SU-DHL-6 (cell line): ENCODE measurements around the gene PDE6H.

Experiments used
- CTCF ChIP-seq: fragments of 200-600 bp; sonication (generic); IDR thresholded peaks from one replicate; pipeline ENCODE4 v1.5.1; 2017; ENCODE audit warnings: antibody characterized with exemption, mild to moderate bottlenecking, low read length, moderate library complexity; ENCODE audit not compliant: insufficient read depth, poor library complexity, severe bottlenecking
- EZH2phosphoT487 ChIP-seq: fragments of 200-600 bp; sonication (generic), shearing (Covaris generic); conservative IDR thresholded peaks from 2 replicates; pipeline ENCODE4 v1.6.1; 2018; ENCODE audit warnings: mild to moderate bottlenecking, antibody characterized with exemption, low read length, moderate library complexity, mixed read lengths

GRCh38 chr12:14956905-14957304 is 15.9 kb upstream of the PDE6H start:
- TF ChIP-seq CTCF, result no peak
- no peak for TF ChIP-seq EZH2phosphoT487
